ENCODE measurements around the gene PPP2R5E.

DNA sequence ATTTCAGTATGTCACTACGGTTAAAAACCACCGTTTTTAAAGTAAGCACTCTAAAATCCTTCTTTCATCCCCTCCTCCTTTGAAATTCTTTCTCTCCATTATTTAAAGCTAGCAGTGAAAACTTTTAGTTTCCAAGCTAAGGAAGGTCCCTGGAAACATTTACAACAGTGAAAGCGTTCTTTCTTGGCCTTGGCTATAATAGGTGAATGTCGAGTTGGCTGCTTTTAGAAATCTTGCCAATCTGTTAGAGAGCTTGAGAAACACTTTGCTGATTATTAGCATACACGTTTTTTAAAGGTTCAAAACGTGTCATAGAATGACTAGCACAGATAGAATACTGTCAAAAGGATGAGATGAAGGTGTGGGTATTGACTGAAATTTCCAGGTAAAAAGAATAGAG is 83.4 kb downstream of the PPP2R5E start:
- TF ChIP-seq, protein P1, sequence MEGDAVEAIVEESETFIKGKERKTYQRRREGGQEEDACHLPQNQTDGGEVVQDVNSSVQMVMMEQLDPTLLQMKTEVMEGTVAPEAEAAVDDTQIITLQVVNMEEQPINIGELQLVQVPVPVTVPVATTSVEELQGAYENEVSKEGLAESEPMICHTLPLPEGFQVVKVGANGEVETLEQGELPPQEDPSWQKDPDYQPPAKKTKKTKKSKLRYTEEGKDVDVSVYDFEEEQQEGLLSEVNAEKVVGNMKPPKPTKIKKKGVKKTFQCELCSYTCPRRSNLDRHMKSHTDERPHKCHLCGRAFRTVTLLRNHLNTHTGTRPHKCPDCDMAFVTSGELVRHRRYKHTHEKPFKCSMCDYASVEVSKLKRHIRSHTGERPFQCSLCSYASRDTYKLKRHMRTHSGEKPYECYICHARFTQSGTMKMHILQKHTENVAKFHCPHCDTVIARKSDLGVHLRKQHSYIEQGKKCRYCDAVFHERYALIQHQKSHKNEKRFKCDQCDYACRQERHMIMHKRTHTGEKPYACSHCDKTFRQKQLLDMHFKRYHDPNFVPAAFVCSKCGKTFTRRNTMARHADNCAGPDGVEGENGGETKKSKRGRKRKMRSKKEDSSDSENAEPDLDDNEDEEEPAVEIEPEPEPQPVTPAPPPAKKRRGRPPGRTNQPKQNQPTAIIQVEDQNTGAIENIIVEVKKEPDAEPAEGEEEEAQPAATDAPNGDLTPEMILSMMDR (IDR thresholded peaks at IDR 0.05): no peak
- TF ChIP-seq POLR2A (IDR thresholded peaks at IDR 0.05): no peak
- TF ChIP-seq EP300 (IDR thresholded peaks at IDR 0.05): no peak

All from ovary (tissue), 3 donors.